Coronary artery (tissue), 2 donors: ENCODE results near the gene FGGY.
A peak's percentile ranks its signal among the peaks of the same experiment; 100 is the strongest.
"Not testable (repeated sequence)": the region's sequence is repeated elsewhere in the genome, so short reads cannot be mapped to it uniquely, and the experiment has no call there.

ENCODE experiments used
- DNase-seq: peaks from one replicate; pipeline ENCODE4 v3.0.0-alpha.2; 2017; ENCODE audit warnings: low spot score
- H3K27ac ChIP-seq, 2 donors: fragments of 200-600 bp; sonication (generic); one replicate each; pipeline ENCODE4 v1.5.1; 2016 to 2019
- H3K4me3 ChIP-seq: fragments of 200-600 bp; sonication (generic); 2 replicates; pipeline ENCODE4 v1.5.1; 2016; ENCODE audit warnings: mild to moderate bottlenecking, moderate library complexity
- CTCF ChIP-seq: fragments of 200-600 bp; sonication (generic); IDR thresholded peaks from one replicate; pipeline ENCODE4 v1.5.1; 2019; ENCODE audit warnings: antibody characterized with exemption

The FGGY gene

GRCh38 chr1:59295618-59296017, 1.3 kb upstream of the FGGY start:
- TF ChIP-seq CTCF, result no peak
- peak overlapping the region; percentile 91 to 99 for H3K27ac ChIP-seq
- no peak for DNase-seq
- H3K4me3 ChIP-seq, result peak overlapping the region; percentile 80

GRCh38 chr1:59298026-59298583, 1.2 kb downstream of the FGGY start:
- no peak for DNase-seq
- Histone ChIP-seq H3K27ac (peak overlapping the region; percentile 91 to 99), H3K4me3 (no peak overlapping the region)
- no peak for TF ChIP-seq CTCF

GRCh38 chr1:59298710-59299346, 1.9 kb downstream of the FGGY start:
- H3K4me3 ChIP-seq, result no peak overlapping the region
- peak overlapping the region; percentile 91 to 99 for H3K27ac ChIP-seq
- no peak for TF ChIP-seq CTCF
- no peak for DNase-seq

GRCh38 chr1:59299670-59300069, 2.8 kb downstream of the FGGY start:
- not testable (repeated sequence) for DNase-seq, H3K27ac ChIP-seq, H3K4me3 ChIP-seq

GRCh38 chr1:59302297-59302696, 5.4 kb downstream of the FGGY start:
- DNase-seq, result no peak
- no peak for TF ChIP-seq CTCF
- Histone ChIP-seq H3K27ac (no peak overlapping the region), H3K4me3 (no peak overlapping the region)

- H3K4me3 ChIP-seq, result no peak overlapping the region
- no peak for DNase-seq
- H3K27ac ChIP-seq, result no peak overlapping the region
- TF ChIP-seq CTCF, result no peak
These were observed 6.0 kb downstream of the FGGY start for GRCh38 chr1:59302871-59303270.

- H3K4me3 ChIP-seq, result no peak overlapping the region
These were observed 8.3 kb downstream of the FGGY start for GRCh38 chr1:59305188-59305587.

More at GRCh38 chr1:59305188-59305587, 8.3 kb downstream of the FGGY start:
- no peak for TF ChIP-seq CTCF
- no peak overlapping the region for H3K27ac ChIP-seq
- no peak for DNase-seq
